ENCODE measurements around the gene FAM50B.

The FAM50B gene

GRCh38 chr6:3819161-3820110, 29.7 kb upstream of the FAM50B start:
- no peak for DNase-seq (ENCODE audit: low read depth in 3 of 3)

GRCh38 chr6:3820563-3820962, 28.6 kb upstream of the FAM50B start:
- no peak for DNase-seq (ENCODE audit: low read depth in 3 of 3)

- DNase-seq (ENCODE audit: low read depth in 3 of 3) = no peak
Measured at GRCh38 chr6:3822747-3823445, 26.3 kb upstream of the FAM50B start.

- no peak for DNase-seq (ENCODE audit: low read depth in 3 of 3)
Measured at GRCh38 chr6:3823671-3824070, 25.5 kb upstream of the FAM50B start.

- DNase-seq (ENCODE audit: low read depth in 3 of 3) = no peak
Measured at GRCh38 chr6:3825331-3825831, 23.8 kb upstream of the FAM50B start.

- DNase-seq (ENCODE audit: low read depth in 3 of 3) = no peak
Measured at GRCh38 chr6:3825851-3826581, 23.2 kb upstream of the FAM50B start.

GRCh38 chr6:3829285-3829684, 19.9 kb upstream of the FAM50B start:
- DNase-seq (ENCODE audit: low read depth in 3 of 3) = no peak

GRCh38 chr6:3830806-3831205, 18.4 kb upstream of the FAM50B start:
- no peak for DNase-seq (ENCODE audit: low read depth in 3 of 3)

GRCh38 chr6:3831761-3832530, 17.2 kb upstream of the FAM50B start:
- DNase-seq (ENCODE audit: low read depth in 3 of 3) = no peak

- no peak for DNase-seq (ENCODE audit: low read depth in 3 of 3)
Measured at GRCh38 chr6:3835055-3835731, 14.0 kb upstream of the FAM50B start.

- DNase-seq (ENCODE audit: low read depth in 3 of 3) = no peak
Measured at GRCh38 chr6:3835785-3836184, 13.4 kb upstream of the FAM50B start.

- no peak for DNase-seq (ENCODE audit: low read depth in 3 of 3)
Measured at GRCh38 chr6:3836566-3836965, 12.6 kb upstream of the FAM50B start.

- no peak for DNase-seq (ENCODE audit: low read depth in 3 of 3)
Measured at GRCh38 chr6:3837781-3838180, 11.4 kb upstream of the FAM50B start.

- DNase-seq (ENCODE audit: low read depth in 3 of 3) = no peak
Measured at GRCh38 chr6:3838992-3839867, 9.9 kb upstream of the FAM50B start.

GRCh38 chr6:3841066-3841454, 8.1 kb upstream of the FAM50B start:
- DNase-seq (ENCODE audit: low read depth in 3 of 3) = no peak

GRCh38 chr6:3841711-3842565, 7.2 kb upstream of the FAM50B start:
- no peak for DNase-seq (ENCODE audit: low read depth in 3 of 3)

- no peak for DNase-seq (ENCODE audit: low read depth in 3 of 3)
Measured at GRCh38 chr6:3843379-3844096, 5.6 kb upstream of the FAM50B start.

GRCh38 chr6:3844097-3844463, 5.1 kb upstream of the FAM50B start:
- DNase-seq (ENCODE audit: low read depth in 3 of 3) = no peak
